Effector memory CD8-positive, alpha-beta T cell (primary cell): ENCODE results near the gene ATXN10.

Experiments
- ATAC-seq: fragments of 150-1000 bp; cut with Tn5 transposase; replicated peaks from 2 replicates; pipeline ENCODE4 v1.10.0; 2021; ENCODE audit warnings: mild to moderate bottlenecking, moderate library complexity
- DNase-seq, 3 experiments: peaks; one replicate each; pipeline ENCODE4 v3.0.0; 2021
- H3K27ac Mint-ChIP-seq, 2 donors: one replicate each; pipeline ENCODE4 v1.8.0; 2022; ENCODE audit warnings: mild to moderate bottlenecking in 2 of 2, mixed read lengths in 2 of 2, moderate library complexity in 2 of 2
- H3K27me3 Mint-ChIP-seq, 2 donors: one replicate each; pipeline ENCODE4 v1.8.0; 2022; ENCODE audit warnings: mixed read lengths in 2 of 2
- H3K36me3 Mint-ChIP-seq: one replicate; pipeline ENCODE4 v1.8.0; 2022; ENCODE audit warnings: mild to moderate bottlenecking, moderate library complexity, mixed read lengths; ENCODE audit not compliant: insufficient read depth
- H3K4me1 Mint-ChIP-seq, 2 donors: one replicate each; pipeline ENCODE4 v1.8.0; 2022; ENCODE audit warnings: low read depth in 2 of 2, mixed read lengths in 2 of 2
- H3K4me3 Mint-ChIP-seq, 2 donors: one replicate each; pipeline ENCODE4 v1.8.0; 2022; ENCODE audit warnings: mild to moderate bottlenecking in 2 of 2, mixed read lengths in 2 of 2, moderate library complexity in 2 of 2
- H3K9me3 Mint-ChIP-seq, 2 donors: one replicate each; pipeline ENCODE4 v1.8.0; 2022; ENCODE audit warnings: mixed read lengths in 2 of 2

Gene ATXN10

DNA sequence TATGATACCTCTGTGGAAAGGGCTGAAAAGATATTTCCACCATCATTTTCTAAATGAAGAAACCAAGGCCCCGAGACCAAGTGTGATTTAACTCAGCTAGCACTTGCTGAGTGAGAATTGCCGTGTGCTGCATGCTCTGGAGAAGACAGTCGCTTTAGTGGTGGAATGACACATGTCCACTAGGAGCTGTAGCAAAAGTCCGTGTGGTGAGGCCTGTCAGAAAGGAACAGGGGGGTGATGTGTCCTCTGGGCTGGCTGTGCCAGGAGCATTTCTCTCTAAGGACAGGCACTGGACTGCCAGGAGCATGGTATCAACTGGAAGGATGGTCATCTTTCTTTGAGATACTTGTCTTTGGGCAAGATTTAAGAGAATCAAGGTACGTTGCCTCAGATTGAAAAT is 72.8 kb downstream of the ATXN10 start:
- ATAC-seq (no peak), DNase-seq (no peak)
- no peak overlapping the region for H3K27ac Mint-ChIP-seq
- H3K4me1 Mint-ChIP-seq = peaks cover 4 to 24% of the 10 kb centered on the region in 2 donors
- peaks cover 28% of the 10 kb centered on the region for H3K36me3 Mint-ChIP-seq
- H3K4me3 Mint-ChIP-seq = no peak overlapping the region
- H3K9me3 Mint-ChIP-seq = no peaks in the 10 kb centered on the region
- no peaks in the 10 kb centered on the region for H3K27me3 Mint-ChIP-seq

GRCh38 chr22:45750626-45751025 is 79.0 kb downstream of the ATXN10 start:
- H3K36me3 Mint-ChIP-seq = peaks cover 9% of the 10 kb centered on the region
- H3K4me3 Mint-ChIP-seq = no peak overlapping the region
- H3K9me3 Mint-ChIP-seq = no peaks in the 10 kb centered on the region
- no peaks in the 10 kb centered on the region for H3K27me3 Mint-ChIP-seq
- no peak overlapping the region for H3K27ac Mint-ChIP-seq
- DNase-seq (no peak), ATAC-seq (no peak)
- H3K4me1 Mint-ChIP-seq = peaks cover 7 to 11% of the 10 kb centered on the region in 2 donors

DNA sequence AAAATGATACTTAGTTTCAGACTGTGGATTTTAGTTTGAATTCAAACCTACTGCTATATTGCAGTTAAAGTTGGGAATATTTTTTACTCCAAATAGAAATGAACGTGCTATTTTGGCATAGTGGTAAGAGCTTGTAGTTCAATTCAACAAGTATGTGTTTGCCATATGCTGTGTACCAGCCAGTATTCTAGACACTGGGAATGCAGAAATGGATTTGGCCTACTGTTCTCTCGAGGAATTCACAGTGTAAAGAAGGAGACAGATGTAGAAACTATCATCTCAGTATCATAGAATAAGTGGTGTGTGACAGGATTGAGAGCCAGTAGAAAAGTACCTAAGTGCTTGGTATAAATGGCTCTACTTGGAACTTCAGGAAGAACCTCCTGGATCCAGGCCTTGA is 80.4 kb downstream of the ATXN10 start:
- no peak overlapping the region for H3K27ac Mint-ChIP-seq
- peaks cover 14% of the 10 kb centered on the region for H3K36me3 Mint-ChIP-seq
- ATAC-seq = no peak

DNA sequence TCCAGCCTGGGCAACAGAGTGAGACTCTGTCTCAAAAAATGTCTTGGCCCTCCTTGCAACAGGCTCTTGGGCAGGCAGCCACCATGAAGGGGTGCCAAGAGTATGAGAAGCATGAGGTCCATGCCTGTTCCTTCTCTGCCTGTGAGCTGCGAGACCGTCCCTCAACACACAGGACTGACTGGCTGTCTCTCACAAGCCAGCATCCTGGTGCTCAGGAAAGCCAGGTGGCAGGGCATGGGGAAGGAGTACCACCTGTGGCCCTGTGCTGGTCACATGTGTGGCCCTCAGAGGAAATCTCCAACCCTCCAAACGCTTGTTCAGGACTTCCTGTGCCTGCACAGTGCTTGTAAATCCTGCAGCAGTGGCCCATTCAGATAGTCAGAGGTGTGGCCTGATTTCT is 83.2 kb downstream of the ATXN10 start:
- Mint-ChIP-seq H3K27ac (peak overlapping the region in 1 of 2 donors; percentile 15), H3K36me3 (peaks cover 14% of the 10 kb centered on the region), H3K9me3 (no peaks in the 10 kb centered on the region), H3K4me3 (no peak overlapping the region), H3K27me3 (no peaks in the 10 kb centered on the region), H3K4me1 (peaks cover 6 to 7% of the 10 kb centered on the region in 2 donors)
- no peak for DNase-seq
- no peak for ATAC-seq

More for the DNA sequence above, 80.4 kb downstream of the ATXN10 start:
- no peaks in the 10 kb centered on the region for H3K27me3 Mint-ChIP-seq
- H3K9me3 Mint-ChIP-seq = no peaks in the 10 kb centered on the region
- H3K4me1 Mint-ChIP-seq = peaks cover 6 to 8% of the 10 kb centered on the region in 2 donors
- no peak overlapping the region for H3K4me3 Mint-ChIP-seq
- no peak for DNase-seq

DNA sequence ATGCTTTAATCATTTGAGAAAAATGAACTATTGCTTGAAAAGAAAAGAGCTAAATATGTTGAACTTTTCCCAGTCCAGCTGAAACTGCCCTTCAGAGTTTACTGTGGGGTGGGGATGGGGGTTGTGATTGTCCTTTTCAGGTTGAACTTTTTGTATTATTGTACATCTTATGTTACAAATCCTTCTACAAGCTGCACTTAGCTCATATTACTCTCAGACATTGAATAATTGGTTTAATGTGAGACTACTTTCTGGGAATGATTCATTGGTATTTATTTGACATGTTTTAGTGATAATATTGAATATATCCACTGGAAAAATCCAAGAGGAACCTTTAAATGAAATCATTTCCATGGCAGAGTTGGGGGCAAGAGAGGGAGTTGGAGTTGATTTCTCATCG is 84.9 kb downstream of the ATXN10 start:
- Mint-ChIP-seq H3K36me3 (peaks cover 14% of the 10 kb centered on the region), H3K27ac (no peak overlapping the region), H3K4me1 (peaks cover 6 to 7% of the 10 kb centered on the region in 2 donors), H3K4me3 (no peak overlapping the region), H3K27me3 (no peaks in the 10 kb centered on the region), H3K9me3 (no peaks in the 10 kb centered on the region)
- ATAC-seq (no peak), DNase-seq (no peak)

DNA sequence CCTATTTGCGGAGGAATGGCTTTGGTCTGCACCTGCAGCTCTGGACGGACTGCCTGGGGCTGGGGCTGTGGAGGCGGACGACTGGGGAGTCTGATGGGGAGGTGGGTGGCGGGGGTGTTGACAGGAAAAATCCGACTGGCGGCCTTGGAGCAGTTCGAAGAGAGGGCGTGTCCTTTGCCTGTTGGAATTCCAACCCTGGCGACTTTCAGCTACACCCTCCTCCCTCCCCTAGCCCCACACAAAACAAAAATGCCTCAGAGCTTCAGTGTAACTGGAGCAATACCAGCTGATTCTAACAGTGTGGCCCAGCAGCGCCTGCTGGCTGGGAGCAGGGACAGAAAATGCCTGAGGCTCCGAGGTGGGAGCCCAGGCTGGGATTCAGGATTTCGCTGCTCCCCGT is 85.4 kb downstream of the ATXN10 start:
- peaks cover 14% of the 10 kb centered on the region for H3K36me3 Mint-ChIP-seq
- H3K27ac Mint-ChIP-seq = no peak overlapping the region
- no peaks in the 10 kb centered on the region for H3K27me3 Mint-ChIP-seq
- H3K4me1 Mint-ChIP-seq = peaks cover 4 to 5% of the 10 kb centered on the region in 2 donors
- no peaks in the 10 kb centered on the region for H3K9me3 Mint-ChIP-seq
- no peak overlapping the region for H3K4me3 Mint-ChIP-seq
- ATAC-seq (no peak), DNase-seq (no peak)

DNA sequence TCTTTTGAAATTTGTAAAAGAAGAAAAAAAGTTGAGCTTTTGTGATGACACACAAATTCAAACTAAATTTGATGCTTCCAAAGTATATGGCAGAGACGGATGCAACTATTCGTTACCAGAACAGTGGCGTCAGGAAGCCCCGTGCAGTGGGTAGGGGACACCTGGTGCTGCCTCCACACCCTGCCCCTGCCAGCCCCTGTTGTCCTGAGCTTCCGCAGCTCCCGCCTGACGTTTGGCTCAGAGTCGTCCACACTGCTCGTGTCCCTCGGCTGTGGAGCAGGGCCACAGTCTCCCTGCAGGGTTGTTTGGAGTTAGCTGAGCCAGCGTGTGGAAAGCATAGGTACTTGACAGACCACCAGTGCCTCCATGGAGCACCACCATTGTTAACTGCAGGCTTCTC is 86.3 kb downstream of the ATXN10 start:
- DNase-seq (no peak), ATAC-seq (no peak)
- Mint-ChIP-seq H3K36me3 (peaks cover 14% of the 10 kb centered on the region), H3K4me3 (no peak overlapping the region), H3K27ac (no peak overlapping the region), H3K27me3 (no peaks in the 10 kb centered on the region), H3K9me3 (no peaks in the 10 kb centered on the region), H3K4me1 (peaks cover 3 to 5% of the 10 kb centered on the region in 2 donors)

- Mint-ChIP-seq H3K9me3 (no peaks in the 10 kb centered on the region), H3K4me3 (no peak overlapping the region), H3K4me1 (peaks cover 3 to 7% of the 10 kb centered on the region in 2 donors), H3K27me3 (no peaks in the 10 kb centered on the region), H3K36me3 (peaks cover 7% of the 10 kb centered on the region), H3K27ac (no peak overlapping the region)
- DNase-seq (no peak), ATAC-seq (no peak)
Observed at GRCh38 chr22:45758603-45759002, 87.0 kb downstream of the ATXN10 start.

- ATAC-seq (no peak), DNase-seq (no peak)
- Mint-ChIP-seq H3K36me3 (peaks cover 5% of the 10 kb centered on the region), H3K27ac (peak overlapping the region in 1 of 2 donors; percentile 16), H3K4me1 (peaks cover 5 to 7% of the 10 kb centered on the region in 2 donors), H3K9me3 (no peaks in the 10 kb centered on the region), H3K4me3 (no peak overlapping the region), H3K27me3 (no peaks in the 10 kb centered on the region)
Observed at GRCh38 chr22:45760682-45761081, 89.0 kb downstream of the ATXN10 start.

- Mint-ChIP-seq H3K36me3 (peaks cover 3% of the 10 kb centered on the region), H3K27ac (peak overlapping the region; percentile 17 to 27), H3K4me1 (peaks cover 4 to 5% of the 10 kb centered on the region in 2 donors), H3K4me3 (no peak overlapping the region), H3K27me3 (no peaks in the 10 kb centered on the region), H3K9me3 (no peaks in the 10 kb centered on the region)
- no peak for ATAC-seq
- DNase-seq = no peak
Observed at GRCh38 chr22:45762545-45763235, 91.1 kb downstream of the ATXN10 start.

DNA sequence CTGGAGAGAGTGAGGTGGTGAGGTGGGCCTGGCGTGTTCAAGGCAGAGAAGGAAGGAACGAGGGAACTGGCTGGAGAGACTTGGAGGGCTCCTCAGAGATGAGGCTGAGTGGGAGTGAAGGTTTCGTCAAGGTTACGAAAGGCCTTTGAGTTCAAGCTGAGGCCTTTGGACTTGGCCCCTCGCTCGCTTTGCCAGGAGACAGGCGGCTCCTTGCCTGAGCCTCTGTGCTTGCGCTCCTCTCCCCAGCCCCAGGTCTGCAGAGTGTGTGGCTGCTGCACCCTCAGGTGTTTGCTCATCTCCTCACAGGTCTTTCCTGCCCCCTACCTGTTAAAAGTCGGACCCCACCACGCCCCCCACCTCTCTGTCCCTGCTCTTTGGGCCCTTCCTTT is 91.6 kb downstream of the ATXN10 start:
- no peaks in the 10 kb centered on the region for H3K9me3 Mint-ChIP-seq
- peaks cover 3% of the 10 kb centered on the region for H3K36me3 Mint-ChIP-seq
- H3K4me3 Mint-ChIP-seq = no peak overlapping the region
- H3K4me1 Mint-ChIP-seq = peaks cover 4 to 5% of the 10 kb centered on the region in 2 donors
- peak overlapping the region in 1 of 2 donors; percentile 27 for H3K27ac Mint-ChIP-seq
- H3K27me3 Mint-ChIP-seq = no peaks in the 10 kb centered on the region
- ATAC-seq = no peak
- DNase-seq = no peak

DNA sequence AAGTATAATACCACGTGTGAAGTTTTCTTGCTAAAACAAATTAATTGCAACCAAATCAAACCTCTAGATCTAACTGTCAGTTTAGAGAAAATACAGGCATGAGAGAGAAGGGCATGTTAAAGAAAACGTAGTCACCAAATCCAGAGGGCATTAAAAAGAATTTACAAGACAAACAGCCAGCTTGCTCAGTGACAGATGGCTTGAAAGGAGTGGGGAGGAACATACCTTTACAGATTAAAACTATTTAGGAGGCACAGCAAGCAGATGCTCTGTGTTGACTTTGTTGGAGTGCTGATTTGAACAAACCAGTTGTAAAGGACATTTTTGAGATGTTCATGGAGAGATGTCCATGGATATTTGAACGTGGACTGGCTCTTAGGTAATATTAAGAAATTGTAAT is 96.9 kb downstream of the ATXN10 start:
- no peak for DNase-seq
- H3K4me1 Mint-ChIP-seq = peaks cover 6 to 19% of the 10 kb centered on the region in 2 donors
- H3K27ac Mint-ChIP-seq = peak overlapping the region in 1 of 2 donors; percentile 44
- no peaks in the 10 kb centered on the region for H3K27me3 Mint-ChIP-seq
- peaks cover 3% of the 10 kb centered on the region for H3K36me3 Mint-ChIP-seq
- no peak overlapping the region for H3K4me3 Mint-ChIP-seq
- H3K9me3 Mint-ChIP-seq = no peaks in the 10 kb centered on the region
- no peak for ATAC-seq

DNA sequence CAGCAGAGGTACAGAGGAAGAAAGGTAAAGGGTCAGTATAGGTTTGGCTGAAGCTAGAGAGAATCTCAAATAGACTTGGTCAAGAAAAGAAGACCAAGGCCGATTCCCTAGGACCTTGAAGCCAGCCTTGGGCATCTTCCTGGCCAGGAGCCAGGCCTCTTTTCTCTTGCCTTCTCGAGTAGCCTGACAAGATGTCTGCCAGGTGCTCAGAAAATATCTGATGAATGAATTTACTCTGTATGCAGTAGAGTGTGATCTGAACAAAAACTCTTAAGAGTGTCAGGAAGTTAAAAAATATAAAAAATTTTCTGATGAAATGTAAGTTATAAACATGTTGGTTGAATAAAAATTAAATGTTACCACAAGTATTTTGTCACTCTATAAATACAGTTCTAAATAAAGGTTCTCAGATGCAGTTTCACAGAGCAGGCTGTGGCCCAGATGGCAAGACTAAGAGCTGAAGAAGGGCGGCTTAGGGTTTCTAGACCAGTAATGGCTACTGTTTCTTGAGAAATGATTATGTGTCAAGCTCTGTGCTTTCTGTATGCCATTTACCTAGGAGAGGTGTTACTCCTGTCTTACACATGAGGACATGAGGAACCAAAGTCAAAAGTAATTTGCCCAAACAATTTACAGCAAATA is 98.1 kb downstream of the ATXN10 start:
- peaks cover 7% of the 10 kb centered on the region for H3K36me3 Mint-ChIP-seq

GRCh38 chr22:45770506-45770905 is 98.9 kb downstream of the ATXN10 start:
- H3K27me3 Mint-ChIP-seq = no peaks in the 10 kb centered on the region

More for the DNA sequence above, 98.1 kb downstream of the ATXN10 start:
- Mint-ChIP-seq H3K27ac (no peak overlapping the region), H3K4me3 (no peak overlapping the region), H3K9me3 (no peaks in the 10 kb centered on the region), H3K4me1 (peaks cover 6 to 19% of the 10 kb centered on the region in 2 donors), H3K27me3 (no peaks in the 10 kb centered on the region)
- DNase-seq = no peak
- no peak for ATAC-seq

More at GRCh38 chr22:45770506-45770905, 98.9 kb downstream of the ATXN10 start:
- ATAC-seq = no peak
- Mint-ChIP-seq H3K4me1 (peaks cover 6 to 20% of the 10 kb centered on the region in 2 donors), H3K4me3 (no peak overlapping the region), H3K9me3 (no peaks in the 10 kb centered on the region), H3K36me3 (peaks cover 10% of the 10 kb centered on the region), H3K27ac (no peak overlapping the region)
- DNase-seq = no peak
